ENCODE measurements around the gene MYO3B.

DNA sequence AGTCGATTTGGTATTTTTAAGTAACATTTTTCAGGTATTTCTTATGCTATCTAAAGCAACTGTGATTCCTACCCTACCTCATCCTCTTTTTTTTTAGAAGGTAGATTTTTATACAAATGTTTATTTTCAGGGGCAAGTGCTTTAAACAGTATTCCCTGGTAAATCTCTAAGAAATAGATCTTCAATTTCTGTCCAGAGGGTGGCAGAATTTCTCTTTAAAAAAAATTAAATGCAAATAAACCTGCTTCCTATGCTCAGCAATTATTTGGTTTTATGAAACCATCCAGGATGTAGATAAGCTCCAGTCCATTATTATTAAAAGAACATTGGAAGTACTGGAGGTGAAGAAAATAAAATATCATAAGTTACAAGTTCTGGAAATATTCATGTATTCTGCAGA is 191.9 kb downstream of the MYO3B start:
- TF ChIP-seq RAD21 (IDR thresholded peaks at IDR 0.05; ENCODE audit: low read depth) (peak; percentile 35), MAX (IDR thresholded peaks at IDR 0.05) (no peak), FOXM1 (IDR thresholded peaks at IDR 0.05; ENCODE audit: borderline replicate concordance, low read depth) (no peak), YY1 (IDR thresholded peaks at IDR 0.05; ENCODE audit: low read depth) (no peak), CREB1 (IDR thresholded peaks at IDR 0.05; ENCODE audit: low read depth) (no peak), NFIC (IDR thresholded peaks at IDR 0.05) (no peak), EP300 (IDR thresholded peaks at IDR 0.05; ENCODE audit: borderline replicate concordance) (no peak), CEBPB (IDR thresholded peaks at IDR 0.05) (no peak), EGR1 (IDR thresholded peaks at IDR 0.05) (no peak), TEAD4 (IDR thresholded peaks at IDR 0.05) (no peak), TAF1 (IDR thresholded peaks at IDR 0.05; ENCODE audit: low read depth) (no peak), TCF12 (IDR thresholded peaks at IDR 0.05; ENCODE audit: low read depth) (no peak)
- TF ChIP-seq, protein P1, sequence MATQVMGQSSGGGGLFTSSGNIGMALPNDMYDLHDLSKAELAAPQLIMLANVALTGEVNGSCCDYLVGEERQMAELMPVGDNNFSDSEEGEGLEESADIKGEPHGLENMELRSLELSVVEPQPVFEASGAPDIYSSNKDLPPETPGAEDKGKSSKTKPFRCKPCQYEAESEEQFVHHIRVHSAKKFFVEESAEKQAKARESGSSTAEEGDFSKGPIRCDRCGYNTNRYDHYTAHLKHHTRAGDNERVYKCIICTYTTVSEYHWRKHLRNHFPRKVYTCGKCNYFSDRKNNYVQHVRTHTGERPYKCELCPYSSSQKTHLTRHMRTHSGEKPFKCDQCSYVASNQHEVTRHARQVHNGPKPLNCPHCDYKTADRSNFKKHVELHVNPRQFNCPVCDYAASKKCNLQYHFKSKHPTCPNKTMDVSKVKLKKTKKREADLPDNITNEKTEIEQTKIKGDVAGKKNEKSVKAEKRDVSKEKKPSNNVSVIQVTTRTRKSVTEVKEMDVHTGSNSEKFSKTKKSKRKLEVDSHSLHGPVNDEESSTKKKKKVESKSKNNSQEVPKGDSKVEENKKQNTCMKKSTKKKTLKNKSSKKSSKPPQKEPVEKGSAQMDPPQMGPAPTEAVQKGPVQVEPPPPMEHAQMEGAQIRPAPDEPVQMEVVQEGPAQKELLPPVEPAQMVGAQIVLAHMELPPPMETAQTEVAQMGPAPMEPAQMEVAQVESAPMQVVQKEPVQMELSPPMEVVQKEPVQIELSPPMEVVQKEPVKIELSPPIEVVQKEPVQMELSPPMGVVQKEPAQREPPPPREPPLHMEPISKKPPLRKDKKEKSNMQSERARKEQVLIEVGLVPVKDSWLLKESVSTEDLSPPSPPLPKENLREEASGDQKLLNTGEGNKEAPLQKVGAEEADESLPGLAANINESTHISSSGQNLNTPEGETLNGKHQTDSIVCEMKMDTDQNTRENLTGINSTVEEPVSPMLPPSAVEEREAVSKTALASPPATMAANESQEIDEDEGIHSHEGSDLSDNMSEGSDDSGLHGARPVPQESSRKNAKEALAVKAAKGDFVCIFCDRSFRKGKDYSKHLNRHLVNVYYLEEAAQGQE (IDR thresholded peaks at IDR 0.05; ENCODE audit: low read depth), result no peak
- TF ChIP-seq, protein P2, sequence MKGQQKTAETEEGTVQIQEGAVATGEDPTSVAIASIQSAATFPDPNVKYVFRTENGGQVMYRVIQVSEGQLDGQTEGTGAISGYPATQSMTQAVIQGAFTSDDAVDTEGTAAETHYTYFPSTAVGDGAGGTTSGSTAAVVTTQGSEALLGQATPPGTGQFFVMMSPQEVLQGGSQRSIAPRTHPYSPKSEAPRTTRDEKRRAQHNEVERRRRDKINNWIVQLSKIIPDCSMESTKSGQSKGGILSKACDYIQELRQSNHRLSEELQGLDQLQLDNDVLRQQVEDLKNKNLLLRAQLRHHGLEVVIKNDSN (IDR thresholded peaks at IDR 0.05), result no peak
